Loucy (cell line): Measurements from ENCODE around the gene CETN3.

Source experiments
- EZH2phosphoT487 ChIP-seq: fragments of 200-600 bp; IDR thresholded peaks from 2 replicates; pipeline ENCODE4 v1.6.1; 2018; ENCODE audit warnings: antibody characterized with exemption, mild to moderate bottlenecking, moderate library complexity, borderline replicate concordance
- TF ChIP-seq, protein P1 (sequence below): fragments of 200-600 bp; sonication (generic); conservative IDR thresholded peaks from 2 replicates; pipeline ENCODE4 v1.5.1; 2014; ENCODE audit warnings: mild to moderate bottlenecking, antibody characterized with exemption, low read length

DNA sequence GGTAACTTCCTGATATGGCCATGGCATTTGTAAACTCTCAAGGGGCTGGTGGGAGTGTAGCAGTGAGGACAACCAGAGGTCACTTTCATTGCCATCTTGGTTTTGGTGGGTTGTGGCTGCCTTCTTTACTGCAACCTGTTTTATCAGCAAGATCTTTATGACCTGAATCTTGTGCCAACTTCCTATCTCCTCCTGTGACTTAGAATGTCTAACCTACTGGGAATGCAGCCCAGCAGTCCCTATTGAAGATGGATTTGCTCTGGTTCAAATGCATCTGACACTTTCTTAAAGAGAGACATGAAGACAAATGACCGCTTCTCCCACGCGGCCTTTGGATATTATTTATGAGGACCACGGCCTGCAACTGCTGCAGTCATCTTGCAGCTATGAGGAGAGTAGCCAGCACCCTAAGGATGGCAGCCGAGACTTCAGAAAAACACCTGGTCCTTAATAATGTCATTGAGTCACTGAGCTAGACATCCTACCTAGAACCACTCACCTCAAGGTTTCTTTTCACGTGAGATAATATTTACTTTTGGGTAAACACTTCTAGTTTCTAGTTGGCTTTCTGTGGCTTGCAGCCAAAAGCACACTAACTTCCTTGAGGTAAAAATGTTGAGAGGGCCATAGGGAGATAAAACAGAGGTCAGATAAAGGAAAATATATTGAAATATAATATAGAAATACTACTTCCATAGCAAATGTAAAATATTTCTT, 28.2 kb downstream of the CETN3 start:
- TF ChIP-seq, protein P1, sequence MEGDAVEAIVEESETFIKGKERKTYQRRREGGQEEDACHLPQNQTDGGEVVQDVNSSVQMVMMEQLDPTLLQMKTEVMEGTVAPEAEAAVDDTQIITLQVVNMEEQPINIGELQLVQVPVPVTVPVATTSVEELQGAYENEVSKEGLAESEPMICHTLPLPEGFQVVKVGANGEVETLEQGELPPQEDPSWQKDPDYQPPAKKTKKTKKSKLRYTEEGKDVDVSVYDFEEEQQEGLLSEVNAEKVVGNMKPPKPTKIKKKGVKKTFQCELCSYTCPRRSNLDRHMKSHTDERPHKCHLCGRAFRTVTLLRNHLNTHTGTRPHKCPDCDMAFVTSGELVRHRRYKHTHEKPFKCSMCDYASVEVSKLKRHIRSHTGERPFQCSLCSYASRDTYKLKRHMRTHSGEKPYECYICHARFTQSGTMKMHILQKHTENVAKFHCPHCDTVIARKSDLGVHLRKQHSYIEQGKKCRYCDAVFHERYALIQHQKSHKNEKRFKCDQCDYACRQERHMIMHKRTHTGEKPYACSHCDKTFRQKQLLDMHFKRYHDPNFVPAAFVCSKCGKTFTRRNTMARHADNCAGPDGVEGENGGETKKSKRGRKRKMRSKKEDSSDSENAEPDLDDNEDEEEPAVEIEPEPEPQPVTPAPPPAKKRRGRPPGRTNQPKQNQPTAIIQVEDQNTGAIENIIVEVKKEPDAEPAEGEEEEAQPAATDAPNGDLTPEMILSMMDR, result no peak
- no peak for TF ChIP-seq EZH2phosphoT487
